CD4-positive, alpha-beta T cell treated with Interleukin-6 at 100 ng/mL for 8 hours (primary cell): ENCODE data around the gene XPC.
"Not testable (repeated sequence)": the region's sequence is repeated elsewhere in the genome, so short reads cannot be mapped to it uniquely, and the experiment has no call there.

Experiments used
- DNase-seq: peaks from one replicate; pipeline ENCODE4 v3.0.0-alpha.2; 2020; ENCODE audit warnings: mixed read lengths, low spot score

Gene XPC

DNA sequence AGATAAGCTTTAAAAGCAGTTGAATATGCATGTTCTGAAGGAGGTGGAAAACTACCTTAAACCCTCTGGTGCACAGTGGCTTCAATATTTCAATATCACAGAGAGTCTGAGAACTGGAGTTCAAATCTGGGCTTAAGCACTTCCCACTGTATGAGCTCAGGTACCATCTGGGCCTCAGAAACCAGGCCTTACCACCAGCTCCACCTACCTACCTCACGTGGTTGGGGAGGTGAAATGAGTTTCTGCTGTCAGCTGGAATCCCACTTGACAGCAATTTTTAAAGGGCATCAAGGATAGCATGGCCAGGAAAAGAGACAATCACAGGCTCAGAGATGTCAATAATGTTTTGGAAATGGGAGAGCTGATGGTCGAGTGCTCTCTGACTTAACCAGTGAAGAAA is 58.8 kb downstream of the XPC start:
- no peak for DNase-seq

GRCh38 chr3:14118400-14119381 is 59.7 kb downstream of the XPC start:
- DNase-seq = no peak

DNA sequence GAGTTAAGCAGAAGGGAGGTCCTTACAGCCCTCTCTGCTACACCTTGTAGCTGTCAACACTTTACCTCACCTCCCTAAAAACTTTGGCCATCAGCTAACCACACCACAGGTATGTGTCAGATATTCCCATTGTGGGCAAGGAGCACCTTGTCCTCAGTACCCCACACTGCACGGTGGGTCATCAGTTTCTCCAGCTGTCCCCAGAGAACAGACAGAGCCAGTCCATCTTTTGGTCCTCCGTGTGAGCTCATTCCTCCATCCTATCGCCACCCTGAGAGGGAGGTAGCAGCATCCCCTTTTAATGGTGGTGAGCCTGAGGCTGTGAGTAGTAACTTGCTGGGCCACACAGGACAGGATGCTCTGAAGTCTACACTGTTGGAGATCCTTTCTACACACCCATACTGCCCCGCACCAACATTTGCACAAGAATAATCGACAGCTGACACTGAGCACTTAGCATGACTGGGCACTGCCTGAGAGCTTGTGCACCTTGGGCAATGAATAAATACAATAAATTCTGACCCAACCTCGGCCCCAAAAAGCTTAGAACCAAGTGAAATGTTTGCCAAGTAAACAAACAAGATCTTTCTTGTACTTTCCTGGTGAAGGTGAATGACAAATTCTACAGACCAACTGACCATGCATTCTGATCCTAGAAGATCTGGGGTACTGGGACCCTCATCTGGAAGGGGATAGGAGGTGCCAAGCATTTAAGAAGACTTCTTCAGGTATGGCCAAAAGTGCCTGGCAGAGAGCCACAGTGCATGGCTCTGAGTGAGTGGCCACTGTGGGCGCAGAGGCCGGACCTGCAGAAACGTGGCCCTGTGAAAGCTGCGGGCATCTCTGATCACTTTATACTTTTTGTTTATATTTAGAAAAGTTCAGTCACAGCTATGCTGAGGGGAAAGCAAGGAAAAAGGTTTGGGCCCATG is 60.7 kb downstream of the XPC start:
- no peak for DNase-seq

DNA sequence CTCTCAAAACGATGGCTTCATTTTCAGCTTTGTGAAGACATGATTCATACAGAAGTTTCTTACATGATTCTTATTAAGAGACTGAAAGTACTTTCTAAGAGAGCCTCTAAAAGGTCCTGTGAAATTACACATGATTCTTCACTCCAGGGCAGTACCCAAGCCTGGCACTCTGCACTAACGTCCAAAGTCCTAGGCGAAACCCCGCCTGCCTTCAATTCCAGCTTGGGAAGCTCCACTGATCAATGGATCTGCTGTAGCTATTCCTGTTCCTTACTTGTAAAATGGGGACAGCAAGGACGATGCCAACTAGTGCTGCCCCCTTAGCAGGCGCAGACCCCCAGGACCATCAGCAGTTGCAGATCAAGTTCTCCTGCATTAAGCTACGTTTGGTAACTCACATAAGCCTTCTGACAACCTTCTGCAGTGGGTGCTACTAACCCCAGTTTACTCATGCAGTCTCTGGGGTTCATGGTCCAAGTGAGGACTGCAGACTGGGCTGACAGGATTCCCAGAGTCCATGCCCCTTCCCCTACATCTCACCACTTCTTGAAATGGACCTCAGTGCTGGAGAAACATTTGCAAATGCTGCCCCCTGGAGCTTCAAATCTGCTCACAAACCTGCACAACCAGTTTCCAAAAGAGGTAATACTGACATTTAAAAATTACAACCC is 64.3 kb downstream of the XPC start:
- DNase-seq = no peak

DNA sequence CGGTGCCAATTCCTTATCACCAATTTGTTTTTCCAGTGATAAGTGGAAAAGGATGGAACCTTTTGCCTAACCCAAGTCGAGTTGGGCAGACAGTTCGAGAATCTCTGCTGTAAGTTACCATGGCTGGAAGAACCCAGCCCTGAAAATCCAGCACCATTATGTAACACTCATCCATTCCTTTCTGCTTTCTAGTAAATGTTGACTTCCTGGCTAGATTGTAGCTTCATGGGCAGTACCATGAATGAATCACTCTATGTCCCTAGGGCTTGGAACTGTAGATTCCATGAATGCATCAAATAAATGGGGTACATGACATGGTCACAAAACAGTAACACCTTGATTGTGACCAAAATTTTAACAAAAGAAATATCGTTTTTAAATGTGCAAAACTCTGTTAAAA is 67.7 kb downstream of the XPC start:
- no peak for DNase-seq

DNA sequence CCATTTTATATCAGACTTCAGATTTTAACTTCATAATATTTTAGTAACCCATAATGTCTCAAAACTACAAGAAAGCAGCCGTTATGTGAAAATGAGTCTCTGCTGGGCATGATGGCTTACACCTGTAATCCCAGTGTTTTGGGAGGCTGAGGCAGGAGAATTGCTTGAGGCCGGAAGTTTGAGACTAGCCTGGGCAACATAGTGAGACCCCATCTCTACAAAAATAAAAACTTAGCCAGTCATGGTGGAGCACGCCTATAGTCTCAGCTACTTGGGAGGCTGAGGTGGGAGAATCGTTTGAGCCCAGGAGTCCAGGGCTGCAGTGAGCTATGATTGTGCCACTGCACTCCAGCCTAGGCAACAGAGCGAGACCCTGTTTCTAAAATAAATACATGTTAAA is 68.6 kb downstream of the XPC start:
- DNase-seq = not testable (repeated sequence)

DNA sequence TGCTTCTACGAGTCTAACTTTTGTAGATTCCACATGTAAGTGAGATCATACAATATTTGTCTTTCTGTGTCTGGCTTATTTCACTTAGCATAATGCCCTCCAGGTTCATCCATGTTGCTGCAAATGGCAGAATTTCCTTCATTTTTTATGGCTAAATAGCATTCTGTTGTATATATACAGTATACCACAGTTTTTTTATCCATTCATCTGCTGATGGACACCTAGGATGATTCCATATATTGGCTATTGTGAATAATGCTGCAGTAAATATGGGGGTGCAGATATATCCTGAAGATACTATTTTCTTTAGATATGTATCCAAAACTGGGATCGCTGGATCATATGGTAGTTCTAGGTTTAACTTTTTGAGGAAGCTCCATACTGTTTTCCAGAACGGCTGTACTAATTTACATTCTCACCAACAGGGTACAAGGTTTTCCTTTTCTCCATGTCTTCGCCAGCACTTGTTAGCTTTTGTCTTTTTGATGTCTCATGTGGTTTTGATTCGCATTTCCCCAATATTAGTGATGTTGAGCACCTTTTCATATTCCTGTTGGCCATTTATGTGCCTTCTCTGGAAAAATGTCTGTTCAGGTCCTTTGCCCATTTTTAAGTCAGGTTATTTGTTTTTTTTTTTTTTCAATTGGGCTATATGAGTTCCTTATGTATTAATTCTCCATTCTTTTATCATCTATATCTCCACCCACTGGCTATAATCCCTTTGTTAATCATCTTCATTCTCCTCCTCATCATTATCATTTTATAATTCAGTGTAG is 80.6 kb downstream of the XPC start:
- no peak for DNase-seq

DNA sequence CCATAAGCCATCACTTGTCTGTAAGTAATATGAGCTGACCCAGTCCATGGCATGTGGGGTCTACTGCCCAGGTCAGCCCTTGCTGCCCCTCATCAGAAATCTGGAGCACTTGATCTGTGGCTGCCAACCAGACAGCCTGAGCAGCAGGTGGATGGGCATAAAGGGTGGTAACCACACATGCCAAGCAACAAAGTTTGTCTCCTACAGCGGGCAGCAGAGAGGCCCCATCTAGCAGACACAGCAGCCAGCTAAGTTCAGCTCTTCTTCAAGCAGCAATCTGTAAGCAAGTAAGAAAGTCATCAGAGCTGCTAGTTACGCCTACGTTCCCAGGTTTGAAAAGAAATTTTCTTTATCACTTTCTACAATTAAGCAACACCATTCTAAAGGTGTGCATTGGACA is 81.7 kb downstream of the XPC start:
- no peak for DNase-seq
